Hematopoietic multipotent progenitor cell treated with erythropoietin and hydrocortisone succinate and interleukin-3 and kit ligand, for 8 days (in vitro differentiated cells): ENCODE results near the gene LRCOL1.

ENCODE experiments used
- DNase-seq: peaks from one replicate; pipeline ENCODE4 v3.0.0-alpha.2; 2015

Gene LRCOL1

DNA sequence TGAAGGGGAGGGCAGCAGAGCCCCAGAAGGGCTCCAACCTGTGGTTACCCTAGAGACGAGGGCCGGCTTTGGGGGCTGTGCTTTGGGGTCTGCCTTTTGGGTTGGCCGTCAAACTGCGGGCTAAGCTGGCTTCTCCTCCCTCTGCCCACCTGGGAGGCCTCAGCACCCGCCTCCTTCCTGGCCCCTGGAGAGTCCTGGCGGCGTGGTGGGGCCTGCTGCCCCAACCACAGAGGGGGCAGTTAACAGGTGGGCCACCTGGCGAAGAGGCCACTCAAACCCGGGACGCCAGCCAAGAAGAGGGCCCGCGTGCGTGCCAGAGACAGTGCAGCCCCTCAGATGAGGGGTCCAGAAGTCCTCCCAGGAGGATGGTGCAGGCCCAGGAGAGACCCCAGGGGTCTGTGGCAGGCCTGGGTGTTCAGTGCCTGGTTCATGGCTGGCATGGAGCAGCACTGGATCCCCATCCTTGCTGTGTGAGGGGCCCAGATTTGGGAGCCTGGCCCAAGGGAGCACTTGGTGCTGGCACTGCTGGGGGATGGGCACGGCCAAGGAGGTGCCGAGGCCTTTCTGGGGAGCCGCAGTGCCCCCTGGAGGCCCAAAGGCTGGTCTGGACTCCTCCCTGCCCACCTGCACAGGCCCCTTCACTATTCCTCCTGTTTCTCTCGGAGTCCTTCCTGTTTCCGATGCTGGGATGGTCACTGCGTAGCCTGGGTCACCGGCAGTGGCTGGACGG is 48.8 kb downstream of the LRCOL1 start:
- peak; percentile 42 for DNase-seq

DNA sequence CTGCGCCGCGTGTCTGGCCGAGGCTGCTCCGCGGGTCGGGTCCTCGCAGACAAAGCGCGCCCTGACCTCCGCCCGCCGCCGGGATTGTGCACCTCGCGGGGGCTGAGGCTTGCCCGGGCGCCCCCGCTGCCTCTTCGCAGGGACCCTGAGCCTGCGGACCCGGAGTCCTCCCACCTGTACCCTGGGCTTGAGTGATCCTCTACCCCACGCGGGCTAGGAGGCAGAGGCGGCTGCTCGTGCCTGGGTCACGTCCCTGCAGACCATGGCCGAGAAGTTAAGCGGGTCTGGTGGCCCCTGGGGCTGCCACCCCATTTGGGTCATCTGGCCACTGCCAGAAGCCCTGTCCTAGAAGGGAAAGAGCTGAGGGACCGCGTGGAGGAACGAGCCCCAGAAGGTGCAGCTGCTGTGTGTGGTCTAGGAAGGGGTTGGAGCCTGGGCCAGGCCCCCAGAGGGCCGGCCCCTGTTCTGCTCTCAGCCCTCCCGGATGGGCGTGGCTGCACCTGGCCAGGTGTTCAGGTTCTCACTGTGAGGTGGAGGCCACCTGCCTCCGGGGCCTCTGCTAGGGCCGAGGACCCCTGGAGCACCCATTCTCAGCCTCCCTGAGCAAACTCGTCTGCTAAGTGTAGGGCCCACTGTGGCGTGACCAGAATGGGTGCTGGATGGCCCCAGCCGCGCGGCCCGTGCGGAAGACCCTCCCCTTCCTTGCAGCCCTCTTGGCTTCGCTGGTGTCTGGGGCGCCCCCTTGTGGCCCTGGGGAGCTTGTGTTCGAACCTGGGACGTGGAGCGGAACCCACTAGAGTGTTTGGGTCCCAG is 49.6 kb downstream of the LRCOL1 start:
- DNase-seq = peak; percentile 71

DNA sequence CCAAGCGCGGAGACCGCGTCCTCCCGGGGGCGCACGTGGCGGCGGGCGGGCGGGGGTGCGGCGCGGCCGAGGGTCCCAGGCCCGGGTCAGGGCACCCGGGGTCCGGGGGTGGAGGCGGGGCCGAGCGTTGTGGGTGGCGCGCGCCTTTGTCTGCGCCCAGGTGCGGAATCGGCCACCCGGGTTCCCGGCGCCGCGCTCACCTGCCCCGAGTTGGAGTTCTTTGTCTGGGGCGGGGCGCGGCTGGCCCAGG is 50.1 kb downstream of the LRCOL1 start:
- no peak for DNase-seq

DNA sequence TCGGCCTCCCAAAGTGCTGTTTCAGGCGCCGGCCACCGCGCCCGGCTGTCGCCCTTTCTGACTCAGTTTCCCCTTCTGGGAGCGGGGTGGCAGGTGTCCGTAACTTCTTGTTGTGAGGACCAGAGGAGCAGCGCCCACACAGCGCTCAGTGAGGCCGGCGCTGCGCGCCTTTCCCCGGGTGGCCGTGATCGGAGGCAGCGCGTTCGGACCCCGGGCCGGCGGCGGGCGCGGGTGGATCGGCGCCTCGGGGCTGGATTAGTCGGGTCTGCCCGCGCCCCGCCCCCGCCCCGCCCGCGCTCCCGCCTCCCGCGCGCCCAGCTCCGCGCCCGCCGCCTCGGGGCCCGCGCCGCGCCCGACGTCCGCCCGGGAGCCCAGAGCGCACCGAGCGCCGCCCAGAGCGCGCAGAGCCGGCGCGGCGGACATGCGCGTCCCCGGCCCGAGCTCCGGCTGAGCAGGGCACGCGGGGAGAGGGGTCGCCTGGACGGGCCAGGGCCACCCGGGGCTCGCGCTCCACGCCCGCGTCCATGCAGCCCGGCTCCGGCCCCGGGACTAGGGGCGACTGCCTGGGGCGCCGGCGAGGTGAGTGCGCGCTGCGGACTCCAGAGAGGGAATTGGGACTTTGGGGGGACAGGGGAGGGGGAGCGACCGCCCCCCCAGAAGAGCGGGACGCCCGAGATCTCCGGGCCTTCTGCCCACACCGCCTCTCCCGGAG is 50.6 kb downstream of the LRCOL1 start:
- peak; percentile 50 for DNase-seq

DNA sequence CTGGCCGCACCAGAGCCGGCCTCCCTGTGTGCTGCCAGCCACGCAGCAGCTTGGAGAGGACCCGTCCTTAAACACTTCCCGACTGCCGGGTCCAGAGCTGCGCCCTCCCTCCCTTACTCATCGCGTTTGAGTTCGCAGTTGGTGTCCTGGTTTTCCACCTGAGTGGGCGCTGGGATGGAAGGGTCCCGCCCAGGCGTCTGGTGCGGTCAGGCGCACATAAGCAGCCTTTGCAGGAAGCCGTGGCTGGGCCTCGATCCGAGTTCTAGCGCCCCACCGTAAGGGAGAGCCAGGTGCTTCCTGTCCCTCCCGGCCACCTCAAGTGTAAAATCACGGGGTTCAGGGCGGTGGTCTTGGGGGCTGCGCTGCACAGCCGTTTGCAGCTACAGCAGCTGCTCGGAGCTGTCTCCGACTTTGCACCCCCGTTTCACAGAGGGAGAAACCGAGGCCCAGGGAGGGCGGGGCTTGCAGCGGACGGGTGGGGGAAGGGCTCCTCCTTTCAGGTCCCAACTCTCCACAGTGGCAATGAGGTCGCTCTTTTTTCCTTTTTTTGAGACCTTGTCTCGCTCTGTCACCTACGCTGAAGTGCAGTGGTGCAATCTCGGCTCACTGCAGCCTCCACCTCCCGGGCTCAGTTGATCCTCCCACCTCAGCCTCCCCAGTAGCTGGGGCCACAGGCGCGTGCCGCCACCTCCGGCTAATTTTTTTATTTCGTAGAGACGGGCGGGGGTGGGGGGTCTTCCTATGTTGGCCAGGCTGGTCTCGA is 51.3 kb downstream of the LRCOL1 start:
- no peak for DNase-seq

DNA sequence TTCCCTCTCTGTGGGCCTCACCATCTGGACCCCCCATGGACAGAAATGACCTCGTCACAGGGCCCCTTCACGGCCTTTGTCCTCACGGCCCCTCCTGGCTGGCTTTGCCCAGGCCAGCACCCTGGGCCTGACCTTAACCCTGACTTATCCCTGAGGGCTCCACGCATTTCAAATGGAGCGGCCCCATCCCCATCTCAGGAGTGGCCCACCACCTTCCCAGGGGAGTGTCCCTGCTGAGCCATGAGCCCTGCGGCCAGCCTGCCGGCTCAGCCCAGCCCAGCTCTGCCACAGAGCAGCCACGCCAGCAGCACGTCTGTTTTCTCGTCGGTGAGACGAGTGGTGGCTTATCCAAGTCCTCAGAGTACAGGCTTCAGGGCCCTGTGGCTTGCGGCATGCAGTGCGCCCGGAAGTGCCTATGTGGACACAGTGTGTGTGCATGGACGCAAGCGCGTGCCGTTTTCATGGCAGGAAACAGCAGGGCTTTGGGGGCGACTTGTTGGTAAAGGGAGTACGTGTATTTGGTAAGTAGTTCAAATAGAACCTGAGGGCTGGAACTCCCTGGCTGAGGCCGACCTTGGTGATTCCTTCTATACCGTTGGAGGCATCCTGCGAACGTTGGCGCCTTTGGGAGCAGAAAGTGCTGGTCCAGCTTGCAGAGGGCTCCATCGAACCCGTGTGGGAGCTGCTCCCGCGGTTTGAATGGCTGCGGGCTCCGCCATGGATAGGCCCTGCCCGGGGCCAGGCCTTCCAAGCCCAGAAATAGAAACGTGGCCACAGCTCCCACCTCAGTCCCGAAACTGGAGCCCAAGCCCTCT is 52.1 kb downstream of the LRCOL1 start:
- DNase-seq = peak; percentile 13

DNA sequence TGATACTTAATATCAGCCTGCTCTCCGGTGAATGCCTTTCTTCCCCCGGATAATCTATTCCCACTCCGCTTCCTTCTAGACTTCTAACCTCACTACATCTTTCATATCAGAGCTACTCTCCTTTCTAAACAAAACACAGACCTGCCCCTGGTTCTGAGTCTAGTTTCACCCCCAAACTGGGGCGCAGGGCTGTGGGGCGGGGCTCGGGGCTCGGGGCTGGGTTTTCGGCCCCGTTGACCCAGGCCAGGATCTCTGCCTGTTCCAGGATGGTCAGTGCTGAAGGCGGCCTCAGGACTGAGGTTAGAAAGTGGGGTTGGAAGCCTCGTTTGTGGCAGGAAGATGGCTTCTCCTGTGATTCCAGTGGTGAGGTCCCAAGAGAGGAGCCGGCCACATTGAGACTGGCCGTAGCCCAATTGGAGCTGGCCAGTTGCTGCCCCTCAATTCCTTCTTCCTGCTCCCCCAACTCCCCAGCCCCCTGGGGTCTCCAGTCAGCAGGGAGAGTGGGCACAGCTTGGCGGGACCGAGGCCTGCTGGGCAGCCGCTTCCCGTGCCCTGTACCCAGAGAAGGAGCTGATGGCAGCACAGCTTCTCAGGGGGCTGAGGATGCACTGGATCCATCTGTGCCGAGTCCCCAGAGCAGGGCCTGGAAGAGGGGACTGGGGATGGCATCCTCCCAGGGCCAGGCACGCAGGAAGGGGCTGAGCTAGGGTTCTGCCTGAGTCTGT is 52.9 kb downstream of the LRCOL1 start:
- no peak for DNase-seq

DNA sequence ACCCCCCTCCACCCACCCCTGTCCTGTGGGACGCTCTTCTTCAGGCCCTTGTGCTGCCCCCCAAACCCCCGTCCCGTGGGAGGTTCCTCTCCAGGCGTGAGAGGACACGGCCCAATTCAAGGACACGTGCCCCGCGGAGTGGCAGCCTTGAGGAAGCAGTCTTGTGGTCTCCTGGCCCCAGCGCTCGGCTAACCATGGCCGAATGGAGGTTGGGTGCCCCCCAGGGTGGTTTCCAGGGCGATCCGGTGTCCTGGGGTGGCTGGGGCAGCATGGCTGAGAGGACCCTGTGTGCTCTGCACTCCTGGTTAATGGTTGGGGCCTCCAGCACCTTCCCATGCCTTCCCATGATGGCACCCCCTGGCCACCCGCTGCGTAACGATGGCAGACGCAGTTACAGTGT is 53.6 kb downstream of the LRCOL1 start:
- no peak for DNase-seq

DNA sequence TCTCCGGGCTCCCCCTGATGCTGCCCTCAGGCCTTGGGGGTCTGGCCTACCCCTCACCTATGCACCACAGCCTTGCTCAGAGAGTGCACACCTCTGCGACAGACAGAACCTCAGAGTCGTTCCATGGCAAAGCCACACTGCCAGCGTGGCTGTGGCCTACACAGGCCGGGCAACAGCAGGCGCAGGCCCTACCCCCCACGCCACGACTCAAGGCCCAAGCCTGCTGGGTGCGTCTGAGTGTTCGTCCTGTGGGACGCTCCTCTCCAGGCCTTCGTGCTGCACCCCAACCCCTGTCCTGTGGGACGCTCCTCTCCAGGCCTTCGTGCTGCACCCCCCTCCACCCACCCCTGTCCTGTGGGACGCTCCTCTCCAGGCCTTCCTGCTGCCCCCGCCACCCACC is 54.2 kb downstream of the LRCOL1 start:
- DNase-seq = no peak

DNA sequence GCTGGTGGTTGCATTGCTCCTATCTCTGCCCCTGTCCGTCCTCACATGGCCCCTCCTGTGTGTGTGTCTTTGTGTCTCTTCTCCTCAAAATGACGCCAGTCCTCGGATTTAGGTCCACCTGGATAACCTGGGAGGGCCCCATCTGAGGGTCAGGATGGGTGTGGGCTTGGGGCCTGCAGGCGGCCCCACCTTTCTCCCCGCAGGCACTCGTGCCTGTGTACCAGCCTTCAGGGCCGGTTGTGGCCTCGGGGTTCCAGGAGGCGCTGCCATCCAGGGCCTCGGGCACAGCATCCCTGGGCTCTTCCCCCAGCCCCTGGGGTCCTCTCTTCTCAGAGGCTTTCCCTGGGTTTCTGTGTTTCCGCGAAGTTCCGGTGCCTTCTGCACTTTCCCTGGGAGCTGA is 54.7 kb downstream of the LRCOL1 start:
- no peak for DNase-seq

DNA sequence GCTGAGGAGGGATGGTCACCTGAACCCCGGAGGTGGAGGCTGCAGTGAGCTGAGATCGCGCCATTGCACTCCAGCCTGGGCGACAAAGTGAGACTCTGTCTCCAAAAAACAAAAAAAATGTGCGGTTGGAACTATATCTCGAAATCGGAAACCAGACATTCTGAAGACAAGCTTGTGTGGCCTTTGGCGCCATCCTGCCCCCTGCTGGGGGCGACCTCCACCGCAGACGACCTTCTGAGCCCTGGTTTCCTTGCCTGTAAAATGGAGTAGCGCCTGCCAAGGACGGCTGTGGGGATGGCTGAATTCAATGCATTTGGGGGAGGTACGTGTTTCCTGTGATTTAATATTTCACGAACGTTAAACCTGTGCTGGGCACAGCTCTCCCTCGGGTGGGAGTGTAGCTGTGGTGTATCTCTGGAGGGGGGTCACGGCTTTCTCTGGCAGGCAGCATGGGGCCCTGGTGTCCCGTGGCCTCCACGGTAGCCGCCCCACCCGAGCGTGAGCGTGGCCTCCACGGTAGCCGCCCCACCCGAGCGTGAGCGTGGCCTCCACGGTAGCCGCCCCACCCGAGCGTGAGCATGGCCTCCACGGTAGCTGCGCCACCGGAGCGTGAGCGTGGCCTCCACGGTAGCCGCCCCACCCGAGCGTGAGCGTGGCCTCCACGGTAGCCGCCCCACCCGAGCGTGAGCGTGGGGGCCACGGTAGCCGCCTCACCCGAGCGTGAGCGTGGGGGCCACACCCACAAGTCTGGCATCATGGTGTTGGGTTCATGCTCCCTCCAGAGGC is 55.3 kb downstream of the LRCOL1 start:
- DNase-seq = peak; percentile 31
